ENCODE measurements around the gene MDH2. TPM values are rescaled to one million over a fixed set of nuclear protein-coding genes. Genes with fewer than 3 reads are reported as not detected.
"Not testable (repeated sequence)": the region's sequence is repeated elsewhere in the genome, so short reads cannot be mapped to it uniquely, and the experiment has no call there.

The MDH2 gene
- total and polyA plus RNA-seq, 12 donors, result 42.5 to 359 (median 194) TPM

GRCh38 chr7:76020031-76020714 lies 27.7 kb upstream of the MDH2 start:
- no peaks in the 10 kb centered on the region for H3K27me3 ChIP-seq
- DNase-seq, result peak; percentile 73 to 92 (median 79)
- TF ChIP-seq CTCF (IDR thresholded peaks at IDR 0.05) (peak; percentile 90 to 94 (median 92)), POLR2A (IDR thresholded peaks at IDR 0.05) (no peak)
- no peaks in the 10 kb centered on the region for H3K9me3 ChIP-seq (replicated peaks in 1 of 3)
- H3K27ac ChIP-seq, result no peak overlapping the region
- 34 to 47% (median 42%) methylated on average over 5 to 6 of the region's 6 CpGs for WGBS, 4 donors
- no peaks in the 10 kb centered on the region for H3K4me1 ChIP-seq (replicated peaks in 1 of 2)
- H3K36me3 ChIP-seq (replicated peaks in 1 of 2), result peaks cover 0 to 15% of the 10 kb centered on the region in 2 donors
- H3K4me3 ChIP-seq, result no peak overlapping the region
- intact Hi-C loops (cut with DNase I), result loop anchor here (2.0 kb wide), 2 partner anchors 153 to 155 kb away; no protein-coding TSS in a partner anchor

GRCh38 chr7:76022026-76022780 lies 25.7 kb upstream of the MDH2 start:
- H3K4me1 ChIP-seq (replicated peaks in 1 of 2), result no peaks in the 10 kb centered on the region
- H3K36me3 ChIP-seq (replicated peaks in 1 of 2), result peaks cover 0 to 19% of the 10 kb centered on the region in 2 donors
- 89 to 95% (median 91%) methylated on average over 7 of the region's 7 CpGs for WGBS, 4 donors
- H3K9me3 ChIP-seq (replicated peaks in 1 of 3), result no peaks in the 10 kb centered on the region
- no peak for TF ChIP-seq CTCF (IDR thresholded peaks at IDR 0.05)
- no peak for TF ChIP-seq POLR2A (IDR thresholded peaks at IDR 0.05)
- no peak overlapping the region for H3K4me3 ChIP-seq
- H3K27me3 ChIP-seq, result no peaks in the 10 kb centered on the region
- H3K27ac ChIP-seq, result no peak overlapping the region
- no peak for DNase-seq
- intact Hi-C loops (cut with DNase I), result no loop called here

- no peak for TF ChIP-seq POLR2A (IDR thresholded peaks at IDR 0.05)
- no peak for TF ChIP-seq CTCF (IDR thresholded peaks at IDR 0.05)
- Histone ChIP-seq H3K27ac (no peak overlapping the region), H3K36me3 (replicated peaks in 1 of 2) (peaks cover 0 to 19% of the 10 kb centered on the region in 2 donors), H3K4me3 (no peak overlapping the region), H3K4me1 (replicated peaks in 1 of 2) (no peaks in the 10 kb centered on the region), H3K27me3 (no peaks in the 10 kb centered on the region), H3K9me3 (replicated peaks in 1 of 3) (no peaks in the 10 kb centered on the region)
- DNase-seq, result peak in 2 of 7 donors; percentile 32 to 39
- intact Hi-C loops (cut with DNase I), result no loop called here
- WGBS, 4 donors, result 42 to 68% (median 52%) methylated on average over 4 of the region's 4 CpGs
Measured at GRCh38 chr7:76023002-76023401, 24.9 kb upstream of the MDH2 start.

GRCh38 chr7:76029682-76030081 lies 18.2 kb upstream of the MDH2 start:
- H3K36me3 ChIP-seq (replicated peaks in 1 of 2); H3K9me3 ChIP-seq (replicated peaks in 1 of 3); H3K27ac ChIP-seq; H3K4me3 ChIP-seq; H3K27me3 ChIP-seq; intact Hi-C loops (cut with DNase I); DNase-seq; H3K4me1 ChIP-seq (replicated peaks in 1 of 2): not testable (repeated sequence)
- 88 to 97% (median 95%) methylated on average over 7 of the region's 7 CpGs for WGBS, 4 donors
